HG02610 (cell line): ENCODE results near the gene TTC7B.

ENCODE experiments used
- ATAC-seq: cut with Tn5 transposase; IDR thresholded peaks from one replicate; pipeline ENCODE4 v1.9.1; 2021; ENCODE audit warnings: mild to moderate bottlenecking, moderate library complexity; ENCODE audit not compliant: unreplicated experiment

The TTC7B gene

DNA sequence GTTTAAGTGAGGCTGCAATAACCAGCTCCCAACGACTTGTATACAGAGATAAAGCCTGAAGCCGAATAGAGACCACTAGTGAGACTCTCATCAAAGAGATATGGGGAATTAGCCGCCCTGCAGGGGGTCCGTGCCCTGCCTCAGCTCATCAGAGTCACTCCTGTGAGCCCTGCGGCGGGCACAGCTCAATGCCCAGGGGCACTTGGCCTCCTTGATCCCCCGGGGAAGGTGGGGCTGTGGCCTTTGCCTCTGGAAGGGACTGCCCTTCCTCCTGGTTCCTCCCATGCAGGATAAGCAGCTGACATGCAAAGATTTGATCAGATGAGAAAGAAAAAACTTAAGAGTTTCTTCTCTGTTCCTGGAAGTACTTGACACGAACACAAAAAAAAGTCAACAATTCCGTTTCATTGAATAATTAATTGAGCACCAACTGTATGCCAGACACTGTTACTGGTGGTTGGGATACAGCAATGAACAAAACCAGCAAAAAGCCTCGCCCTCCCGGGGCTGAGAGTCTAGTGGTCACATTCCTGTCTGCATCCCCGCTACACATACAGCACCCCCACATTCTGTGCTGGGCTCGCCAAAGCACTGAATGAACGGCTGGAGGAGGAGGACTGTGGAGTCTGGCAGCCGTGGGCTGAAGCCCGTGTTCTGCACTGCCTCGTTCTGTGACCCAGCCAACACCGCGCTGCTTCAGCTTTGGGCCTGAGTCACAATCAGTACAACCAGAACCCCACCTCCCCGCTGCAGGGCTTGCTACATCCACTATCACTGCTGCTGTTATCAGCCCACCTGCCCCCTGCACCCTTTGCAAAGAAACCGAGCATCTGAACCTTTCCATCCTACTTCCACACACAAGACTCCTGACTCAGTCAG, 10.3 kb downstream of the TTC7B start:
- ATAC-seq: no peak

GRCh38 chr14:90805084-90805391, 11.2 kb downstream of the TTC7B start:
- ATAC-seq: no peak

DNA sequence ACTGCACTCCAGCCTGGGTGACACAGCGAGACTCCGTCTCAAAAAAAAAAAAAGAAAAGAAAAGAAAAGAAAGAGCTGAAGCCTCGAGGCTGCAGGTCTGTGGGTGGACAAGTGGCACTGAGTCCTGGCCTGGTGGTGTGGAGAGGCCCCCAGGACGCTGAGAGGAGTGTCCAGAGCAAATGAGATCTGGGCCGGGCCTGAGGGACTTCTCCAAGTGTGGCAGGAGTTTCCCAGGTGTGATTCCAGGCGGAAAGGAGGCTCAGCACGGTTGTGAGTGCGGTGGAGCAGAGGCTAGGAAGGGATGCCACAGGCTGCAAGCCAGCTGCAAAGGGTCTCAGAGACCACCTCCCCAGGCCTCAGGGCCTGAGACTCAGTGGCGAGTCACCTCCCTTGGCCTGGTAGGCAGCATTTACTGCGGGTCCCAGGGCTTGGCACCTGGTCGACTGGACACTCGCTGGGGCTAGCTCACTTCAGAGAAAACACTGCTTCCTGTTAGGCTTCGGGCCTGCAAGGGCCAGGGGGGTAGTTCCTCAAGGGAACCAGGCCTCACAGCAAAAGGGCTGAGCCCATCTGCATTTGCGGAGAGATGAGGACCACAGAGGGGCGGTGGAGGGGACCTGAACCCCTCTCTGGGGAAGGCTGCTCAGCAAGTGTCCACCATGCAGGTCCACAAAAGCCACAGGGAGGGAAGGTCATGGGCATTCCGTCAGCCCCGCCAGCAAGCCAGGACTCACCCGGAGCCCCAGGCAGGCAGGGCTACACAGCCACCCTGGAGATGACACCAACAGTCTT, 11.7 kb downstream of the TTC7B start:
- no peak for ATAC-seq

GRCh38 chr14:90803249-90803648, 13.0 kb downstream of the TTC7B start:
- ATAC-seq: no peak

DNA sequence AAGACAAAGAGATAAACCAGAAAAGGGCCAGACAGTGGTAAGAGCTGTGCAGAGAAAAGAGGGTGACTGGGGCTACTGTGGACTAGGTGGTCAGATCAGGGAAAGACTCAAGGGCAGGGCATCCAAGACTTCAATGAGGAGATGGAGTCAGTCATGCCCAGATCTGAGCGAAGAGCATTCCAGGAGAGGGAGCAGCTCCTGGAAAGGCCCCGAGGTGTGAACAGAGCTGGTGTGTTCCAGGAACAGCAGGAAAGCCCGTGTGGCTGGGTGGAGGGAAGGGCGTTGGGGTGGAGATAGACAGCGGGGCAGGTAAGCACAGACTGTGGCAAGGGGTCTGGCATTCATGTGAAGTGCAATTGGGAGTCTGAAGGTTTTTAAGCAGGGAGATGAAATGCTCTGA, 16.8 kb downstream of the TTC7B start:
- ATAC-seq: no peak

- no peak for ATAC-seq
Observed at GRCh38 chr14:90797919-90798318, 18.3 kb downstream of the TTC7B start.

GRCh38 chr14:90797451-90797850, 18.8 kb downstream of the TTC7B start:
- no peak for ATAC-seq

DNA sequence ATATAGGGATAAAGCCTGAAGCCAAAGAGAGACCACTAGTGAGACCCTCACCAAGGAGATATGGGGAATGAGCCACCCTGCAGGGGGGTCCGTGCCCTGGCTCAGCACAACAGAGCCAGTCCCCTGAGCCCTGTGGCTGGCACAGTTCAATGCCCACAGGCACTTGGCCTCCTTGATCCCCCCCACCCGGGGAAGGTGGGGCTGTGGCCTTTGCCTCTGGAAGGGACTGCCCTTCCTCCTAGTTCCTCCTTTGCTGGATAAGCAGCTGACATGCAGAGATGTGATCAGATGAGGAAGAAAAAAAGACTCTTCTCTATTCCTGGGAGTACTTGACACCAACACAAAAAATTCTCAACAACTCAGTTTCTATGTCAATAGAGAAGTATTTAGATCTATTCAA, 19.9 kb downstream of the TTC7B start:
- ATAC-seq: no peak

GRCh38 chr14:90795744-90796143, 20.5 kb downstream of the TTC7B start:
- no peak for ATAC-seq

GRCh38 chr14:90791486-90791885, 24.7 kb downstream of the TTC7B start:
- ATAC-seq: no peak

GRCh38 chr14:90788031-90788430, 28.2 kb downstream of the TTC7B start:
- no peak for ATAC-seq

GRCh38 chr14:90785876-90786450, 30.3 kb downstream of the TTC7B start:
- no peak for ATAC-seq

- no peak for ATAC-seq
Observed at GRCh38 chr14:90785471-90785870, 30.8 kb downstream of the TTC7B start.

GRCh38 chr14:90784621-90785270, 31.5 kb downstream of the TTC7B start:
- ATAC-seq: no peak

DNA sequence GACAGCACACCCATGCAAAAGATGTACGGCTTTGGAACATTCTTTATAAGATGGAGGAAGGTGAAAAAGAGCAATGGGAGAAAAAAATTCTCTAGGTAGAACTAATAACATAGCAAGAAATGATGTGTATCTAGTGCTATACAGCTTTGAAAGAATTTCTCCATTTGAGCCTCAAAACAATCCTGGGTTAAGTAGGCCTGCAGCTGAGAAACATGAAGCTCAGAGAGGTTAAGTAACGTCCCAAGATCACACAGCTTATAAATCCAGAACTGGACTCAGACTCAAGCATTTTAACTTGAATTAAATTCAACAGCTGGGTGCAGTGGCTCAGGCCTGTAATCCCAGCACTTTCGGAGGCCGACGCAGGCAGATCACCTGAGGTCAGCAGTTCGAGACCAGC, 32.9 kb downstream of the TTC7B start:
- ATAC-seq: no peak

GRCh38 chr14:90782892-90783291, 33.3 kb downstream of the TTC7B start:
- no peak for ATAC-seq

DNA sequence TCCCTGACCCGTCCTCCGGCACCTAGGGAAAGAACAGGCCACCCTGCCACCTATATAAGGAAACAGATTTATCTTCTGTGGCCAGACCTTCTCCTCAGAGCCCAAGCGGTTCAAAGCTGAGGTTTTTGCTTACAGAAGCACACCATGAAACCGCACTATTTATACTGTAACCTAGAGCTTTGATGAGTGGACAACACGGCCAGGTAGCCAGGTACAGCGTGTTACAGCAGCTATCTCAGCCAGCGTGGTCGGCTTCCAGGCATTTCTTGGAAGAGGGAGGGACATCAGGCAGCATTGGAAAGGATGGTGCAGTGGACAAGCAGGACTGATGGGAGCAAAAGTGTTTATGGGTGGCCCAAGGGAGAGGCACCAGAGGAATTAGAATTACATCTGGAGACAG, 34.4 kb downstream of the TTC7B start:
- no peak for ATAC-seq

- no peak for ATAC-seq
Observed at GRCh38 chr14:90781344-90781761, 34.9 kb downstream of the TTC7B start.

- no peak for ATAC-seq
Observed at GRCh38 chr14:90780519-90780918, 35.7 kb downstream of the TTC7B start.

DNA sequence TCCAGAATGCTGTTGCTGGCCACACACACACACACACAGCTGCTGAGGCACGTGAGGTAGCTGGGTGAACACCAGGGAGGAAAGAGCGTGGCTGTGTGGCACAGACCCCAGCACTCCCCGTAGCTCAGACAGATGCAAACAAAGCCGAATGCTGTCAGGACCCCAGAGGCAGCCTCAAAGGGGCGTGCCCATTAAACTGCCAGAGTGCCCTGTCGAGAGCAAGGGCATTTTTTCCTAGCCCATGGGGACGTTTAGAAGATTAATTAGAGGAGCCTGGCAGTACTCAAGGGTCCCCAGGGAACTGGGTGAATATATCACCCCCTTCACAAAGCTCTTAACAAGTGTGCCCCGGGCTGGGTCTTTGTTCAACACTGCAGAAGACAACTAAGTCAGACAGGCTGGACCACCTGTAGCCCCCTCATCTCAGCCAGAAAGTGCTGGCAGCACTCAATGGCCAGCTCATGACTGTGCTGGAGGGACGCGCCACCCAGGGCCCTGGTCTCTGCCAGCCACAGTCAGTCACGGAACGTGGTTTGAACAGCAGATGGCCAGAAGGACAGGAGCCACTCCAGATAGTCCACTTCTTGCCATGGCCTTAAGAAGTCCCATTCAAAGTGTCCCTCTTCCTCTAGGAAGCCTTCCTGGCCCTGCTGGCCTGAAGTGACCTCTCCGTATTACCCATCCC, 37.5 kb downstream of the TTC7B start:
- ATAC-seq: no peak
